ENCODE data around the gene NUMBL. TPM values are rescaled to one million over a fixed set of nuclear protein-coding genes. Genes with fewer than 3 reads are reported as not detected.
"Not testable (repeated sequence)": the region's sequence is repeated elsewhere in the genome, so short reads cannot be mapped to it uniquely, and the experiment has no call there.

NUMBL gene
- total and polyA plus RNA-seq, 4 donors = 13.2 to 41.2 (median 17.1) TPM

GRCh38 chr19:40736661-40737060, 46.2 kb upstream of the NUMBL start:
- H3K36me3 ChIP-seq (ENCODE audit: control insufficient read depth in 4 of 4, insufficient read depth in 4 of 4, low read length in 4 of 4) = peaks cover 36 to 70% (median 40%) of the 10 kb centered on the region in 4 donors
- H3K27me3 ChIP-seq (ENCODE audit: control insufficient read depth in 3 of 3, insufficient read depth in 3 of 3, low read length in 2 of 3) = no peaks in the 10 kb centered on the region
- 83 to 99% methylated on average over 7 to 9 of the region's 9 CpGs for WGBS, 2 donors
- no peak overlapping the region for H3K9ac ChIP-seq (ENCODE audit: insufficient read depth in 1 of 2, low read length in 2 of 2)
- ATAC-seq (ENCODE audit: insufficient read depth, low FRiP score) (no peak), DNase-seq (no peak)
- H3K4me3 ChIP-seq = no peak overlapping the region
- H3K4me1 ChIP-seq (ENCODE audit: control insufficient read depth in 5 of 5, insufficient read depth in 5 of 5, low read length in 5 of 5) = peaks cover 0 to 2% (median 0%) of the 10 kb centered on the region in 5 donors
- no peaks in the 10 kb centered on the region for H3K9me3 ChIP-seq (ENCODE audit: control insufficient read depth in 4 of 4, insufficient read depth in 3 of 4, low read length in 3 of 4)
- no peak for TF ChIP-seq CTCF (IDR thresholded peaks at IDR 0.05; ENCODE audit: control extremely low read depth, extremely low read depth)
- peak overlapping the region in 1 of 2 donors; percentile 0 for H3K27ac ChIP-seq (ENCODE audit: low read depth in 1 of 2, low read length in 1 of 2)

GRCh38 chr19:40735013-40735771, 44.7 kb upstream of the NUMBL start:
- ATAC-seq (ENCODE audit: insufficient read depth, low FRiP score) = no peak
- peaks cover 0 to 2% (median 0%) of the 10 kb centered on the region in 5 donors for H3K4me1 ChIP-seq (ENCODE audit: control insufficient read depth in 5 of 5, insufficient read depth in 5 of 5, low read length in 5 of 5)
- no peaks in the 10 kb centered on the region for H3K27me3 ChIP-seq (ENCODE audit: control insufficient read depth in 3 of 3, insufficient read depth in 3 of 3, low read length in 2 of 3)
- H3K36me3 ChIP-seq (ENCODE audit: control insufficient read depth in 4 of 4, insufficient read depth in 4 of 4, low read length in 4 of 4) = peaks cover 48 to 75% (median 50%) of the 10 kb centered on the region in 4 donors
- peak overlapping the region in 1 of 2 donors; percentile 71 for H3K27ac ChIP-seq (ENCODE audit: low read depth in 1 of 2, low read length in 1 of 2)
- TF ChIP-seq CTCF (IDR thresholded peaks at IDR 0.05; ENCODE audit: control extremely low read depth, extremely low read depth) = no peak
- H3K4me3 ChIP-seq = no peak overlapping the region
- no peak overlapping the region for H3K9ac ChIP-seq (ENCODE audit: insufficient read depth in 1 of 2, low read length in 2 of 2)
- H3K9me3 ChIP-seq (ENCODE audit: control insufficient read depth in 4 of 4, insufficient read depth in 3 of 4, low read length in 3 of 4) = no peaks in the 10 kb centered on the region
- WGBS, 2 donors = 83 to 97% methylated on average over 11 of the region's 11 CpGs
- no peak for DNase-seq

- H3K36me3 ChIP-seq (ENCODE audit: control insufficient read depth in 4 of 4, insufficient read depth in 4 of 4, low read length in 4 of 4) = peaks cover 37 to 67% (median 56%) of the 10 kb centered on the region in 4 donors
- H3K27ac ChIP-seq (ENCODE audit: low read depth in 1 of 2, low read length in 1 of 2) = no peak overlapping the region
- DNase-seq (no peak), ATAC-seq (ENCODE audit: insufficient read depth, low FRiP score) (no peak)
- peaks cover 0 to 2% (median 0%) of the 10 kb centered on the region in 4 donors for H3K9me3 ChIP-seq (ENCODE audit: control insufficient read depth in 4 of 4, insufficient read depth in 3 of 4, low read length in 3 of 4)
- no peak overlapping the region for H3K9ac ChIP-seq (ENCODE audit: insufficient read depth in 1 of 2, low read length in 2 of 2)
- 77 to 94% methylated on average over 13 of the region's 13 CpGs for WGBS, 2 donors
- TF ChIP-seq CTCF (IDR thresholded peaks at IDR 0.05; ENCODE audit: control extremely low read depth, extremely low read depth) = no peak
- no peaks in the 10 kb centered on the region for H3K27me3 ChIP-seq (ENCODE audit: control insufficient read depth in 3 of 3, insufficient read depth in 3 of 3, low read length in 2 of 3)
- no peaks in the 10 kb centered on the region for H3K4me1 ChIP-seq (ENCODE audit: control insufficient read depth in 5 of 5, insufficient read depth in 5 of 5, low read length in 5 of 5)
- H3K4me3 ChIP-seq = no peak overlapping the region
Observed at GRCh38 chr19:40733149-40733548, 42.7 kb upstream of the NUMBL start.

GRCh38 chr19:40732304-40732703, 41.9 kb upstream of the NUMBL start:
- H3K4me3 ChIP-seq; H3K4me1 ChIP-seq (ENCODE audit: control insufficient read depth in 5 of 5, insufficient read depth in 5 of 5, low read length in 5 of 5); DNase-seq; H3K9ac ChIP-seq (ENCODE audit: insufficient read depth in 1 of 2, low read length in 2 of 2); H3K27ac ChIP-seq (ENCODE audit: low read depth in 1 of 2, low read length in 1 of 2); ATAC-seq (ENCODE audit: insufficient read depth, low FRiP score); H3K27me3 ChIP-seq (ENCODE audit: control insufficient read depth in 3 of 3, insufficient read depth in 3 of 3, low read length in 2 of 3); H3K9me3 ChIP-seq (ENCODE audit: control insufficient read depth in 4 of 4, insufficient read depth in 3 of 4, low read length in 3 of 4): not testable (repeated sequence)
- H3K36me3 ChIP-seq (ENCODE audit: control insufficient read depth in 4 of 4, insufficient read depth in 4 of 4, low read length in 4 of 4) = peaks cover 42 to 70% (median 62%) of the 10 kb centered on the region in 4 donors
- 97% methylated on average over 16 of the region's 16 CpGs for WGBS, 2 donors

GRCh38 chr19:40730065-40730464, 39.6 kb upstream of the NUMBL start:
- DNase-seq; H3K4me1 ChIP-seq (ENCODE audit: control insufficient read depth in 5 of 5, insufficient read depth in 5 of 5, low read length in 5 of 5); H3K9me3 ChIP-seq (ENCODE audit: control insufficient read depth in 4 of 4, insufficient read depth in 3 of 4, low read length in 3 of 4); H3K27me3 ChIP-seq (ENCODE audit: control insufficient read depth in 3 of 3, insufficient read depth in 3 of 3, low read length in 2 of 3); H3K27ac ChIP-seq (ENCODE audit: low read depth in 1 of 2, low read length in 1 of 2); ATAC-seq (ENCODE audit: insufficient read depth, low FRiP score); H3K9ac ChIP-seq (ENCODE audit: insufficient read depth in 1 of 2, low read length in 2 of 2); H3K4me3 ChIP-seq: not testable (repeated sequence)
- peaks cover 39 to 72% (median 59%) of the 10 kb centered on the region in 4 donors for H3K36me3 ChIP-seq (ENCODE audit: control insufficient read depth in 4 of 4, insufficient read depth in 4 of 4, low read length in 4 of 4)
- WGBS, 2 donors = 95 to 96% methylated on average over 5 of the region's 5 CpGs
